Activated CD4-positive, alpha-beta T cell treated with anti-CD3 and anti-CD28 coated beads for 36 hours (primary cell): Measurements from ENCODE around the gene SIK1. TPM values are rescaled to one million over a fixed set of nuclear protein-coding genes. Genes with fewer than 3 reads are reported as not detected.
A peak's percentile ranks its signal among the peaks of the same experiment; 100 is the strongest.

Source experiments
- ATAC-seq: fragments of 200-7000 bp; cut with Tn5 transposase; one replicate; pipeline ENCODE4 v1.10.0; 2021; ENCODE audit warnings: mild to moderate bottlenecking, moderate library complexity
- CTCF ChIA-PET: fragments of 350-600 bp; sonication (Branson Sonifier 250); formaldehyde crosslinking; loops from one replicate; lab custom pipeline; 2021; ENCODE audit warnings: antibody characterized with exemption; lab: Charles Lee
- POLR2A ChIA-PET: fragments of 350-600 bp; sonication (Branson Sonifier 250); formaldehyde crosslinking; loops from one replicate; lab custom pipeline; 2021; ENCODE audit warnings: antibody characterized with exemption, inconsistent platforms; lab: Charles Lee
- DNase-seq: peaks from one replicate; pipeline ENCODE4 v3.0.0-alpha.2; 2020
- H3K27ac Mint-ChIP-seq: one replicate; pipeline ENCODE4 v1.8.0; 2021; ENCODE audit warnings: mixed read lengths
- H3K27me3 Mint-ChIP-seq: one replicate; pipeline ENCODE4 v1.8.0; 2021; ENCODE audit warnings: mixed read lengths
- H3K36me3 Mint-ChIP-seq: one replicate; pipeline ENCODE4 v1.8.0; 2021; ENCODE audit warnings: low read depth, mixed read lengths
- H3K4me1 Mint-ChIP-seq: one replicate; pipeline ENCODE4 v1.8.0; 2021; ENCODE audit warnings: mixed read lengths
- H3K4me3 Mint-ChIP-seq: one replicate; pipeline ENCODE4 v1.8.0; 2021; ENCODE audit warnings: mild to moderate bottlenecking, moderate library complexity, mixed read lengths
- H3K9me3 Mint-ChIP-seq: one replicate; pipeline ENCODE4 v1.8.0; 2021; ENCODE audit warnings: low read depth, mixed read lengths
- intact Hi-C, 2 experiments: fragments of 100-400 bp; cut with DNase I in 1 of 2; cut with micrococcal nuclease in 1 of 2; formaldehyde crosslinking; loops; one replicate each; pipeline versions ENCODE4 v1.14.2 to v1.15.1; 2022 to 2024; cut with DNase I, micrococcal nuclease
- total RNA-seq, 2 experiments: library from RNA; stranded (reverse); gene quantifications; one replicate each; pipeline ENCODE4 v1.2.3, GENCODE V29; 2021

Gene SIK1
- total RNA-seq, 2 experiments from 2014 or later: 6.4 to 9.6 TPM

DNA sequence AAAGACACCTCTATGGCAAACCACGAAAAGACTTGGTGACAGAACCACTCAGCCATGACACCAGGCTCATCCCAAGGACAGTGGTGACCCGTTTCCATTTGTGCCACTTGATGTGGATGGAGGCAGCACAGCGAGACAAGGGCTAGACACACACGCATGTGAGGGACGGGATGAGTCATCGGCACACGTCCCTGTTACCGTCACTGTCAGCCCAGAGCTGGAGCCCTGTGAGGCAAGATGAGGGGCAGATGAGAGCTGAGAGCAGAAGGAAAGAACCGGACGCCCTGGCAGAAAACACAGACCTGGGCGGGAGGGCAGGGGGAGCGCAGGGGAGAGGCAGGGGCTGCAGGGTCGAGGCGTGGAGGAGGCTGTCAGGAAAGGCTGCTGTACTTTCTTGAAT is 57.8 kb downstream of the SIK1 start:
- no peaks in the 10 kb centered on the region for H3K36me3 Mint-ChIP-seq
- intact Hi-C loops: no loop called here
- CTCF ChIA-PET: no interaction called here
- POLR2A ChIA-PET: no interaction called here
- no peaks in the 10 kb centered on the region for H3K27me3 Mint-ChIP-seq
- no peak overlapping the region for H3K27ac Mint-ChIP-seq
- H3K4me1 Mint-ChIP-seq: no peaks in the 10 kb centered on the region
- DNase-seq: no peak
- no peak for ATAC-seq
- H3K9me3 Mint-ChIP-seq: no peaks in the 10 kb centered on the region
- H3K4me3 Mint-ChIP-seq: no peak overlapping the region

DNA sequence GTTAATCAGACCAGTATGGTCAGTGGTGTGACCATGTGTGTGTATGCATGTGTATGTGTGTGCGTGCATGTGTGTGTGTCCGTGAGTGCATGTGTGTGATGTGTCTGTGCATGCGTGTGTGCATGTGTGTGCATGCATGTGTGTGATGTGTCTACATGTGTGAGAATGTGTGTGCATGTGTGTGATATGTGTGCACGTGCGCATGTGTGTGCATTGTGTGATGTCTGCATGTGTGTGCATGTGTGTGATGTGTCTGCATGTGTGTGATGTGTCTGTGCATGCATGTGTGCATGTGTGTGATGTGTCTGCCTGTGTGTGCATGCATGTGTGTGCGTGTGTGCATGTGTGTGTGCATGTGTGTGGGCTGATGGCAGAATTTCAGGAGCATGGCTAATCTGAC is 58.2 kb downstream of the SIK1 start:
- Mint-ChIP-seq H3K36me3 (no peaks in the 10 kb centered on the region), H3K9me3 (no peaks in the 10 kb centered on the region), H3K4me1 (no peaks in the 10 kb centered on the region), H3K4me3 (no peak overlapping the region), H3K27ac (no peak overlapping the region), H3K27me3 (no peaks in the 10 kb centered on the region)
- intact Hi-C loops: no loop called here
- CTCF ChIA-PET: no interaction called here
- ATAC-seq: no peak
- POLR2A ChIA-PET: no interaction called here
- DNase-seq: no peak

GRCh38 chr21:43367859-43368258 is 59.1 kb downstream of the SIK1 start:
- Mint-ChIP-seq H3K27me3 (no peaks in the 10 kb centered on the region), H3K4me1 (peaks cover 4% of the 10 kb centered on the region), H3K9me3 (no peaks in the 10 kb centered on the region), H3K4me3 (no peak overlapping the region), H3K27ac (no peak overlapping the region), H3K36me3 (no peaks in the 10 kb centered on the region)
- POLR2A ChIA-PET: no interaction called here
- CTCF ChIA-PET: no interaction called here
- intact Hi-C loops: no loop called here
- DNase-seq: no peak
- no peak for ATAC-seq

DNA sequence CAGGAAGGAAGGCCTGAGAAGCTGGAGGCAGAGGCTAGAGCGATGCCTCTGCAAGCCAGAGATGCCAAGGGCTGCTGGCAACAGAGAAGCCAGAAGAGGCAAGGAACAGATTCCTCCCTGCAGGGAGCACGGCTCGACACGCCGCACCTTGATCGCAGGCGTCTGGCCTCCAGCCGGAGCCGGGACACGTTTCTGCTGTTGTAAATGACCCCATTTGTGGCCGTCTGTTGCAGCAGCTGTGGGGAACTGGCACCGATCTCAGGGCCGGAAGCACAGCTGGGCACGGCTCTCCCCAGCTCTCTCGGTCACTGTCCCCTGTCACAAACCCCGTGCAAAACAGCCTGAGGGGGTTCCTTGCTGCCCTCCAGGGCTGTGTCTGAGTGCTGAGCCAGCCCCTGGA is 59.6 kb downstream of the SIK1 start:
- peaks cover 10% of the 10 kb centered on the region for H3K4me1 Mint-ChIP-seq
- ChIA-PET CTCF (no interaction called here), POLR2A (no interaction called here)
- no peak for DNase-seq
- H3K36me3 Mint-ChIP-seq: no peaks in the 10 kb centered on the region
- H3K9me3 Mint-ChIP-seq: no peaks in the 10 kb centered on the region
- ATAC-seq: no peak
- H3K27me3 Mint-ChIP-seq: no peaks in the 10 kb centered on the region
- H3K27ac Mint-ChIP-seq: no peak overlapping the region
- H3K4me3 Mint-ChIP-seq: no peak overlapping the region
- intact Hi-C loops: no loop called here

DNA sequence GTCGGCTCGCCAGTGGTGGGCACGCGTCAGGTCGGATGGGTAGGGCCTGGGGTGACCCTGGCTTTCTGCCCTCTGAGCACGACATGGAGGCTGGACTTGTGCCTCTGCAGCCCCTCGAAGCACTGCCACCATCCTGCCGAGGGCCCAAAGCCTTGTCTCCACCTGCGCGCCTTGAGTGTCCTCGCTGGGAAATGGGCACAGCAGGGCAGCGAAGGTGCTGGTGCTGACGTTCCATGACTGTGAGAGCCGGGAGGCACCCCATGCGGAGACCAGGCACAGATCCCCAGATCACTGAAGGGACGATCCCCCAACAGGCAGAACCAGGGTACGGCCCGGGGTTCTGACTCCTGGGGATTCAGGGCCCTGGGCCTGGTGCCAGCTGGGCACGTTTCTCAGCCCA is 60.3 kb downstream of the SIK1 start:
- Mint-ChIP-seq H3K36me3 (no peaks in the 10 kb centered on the region), H3K4me1 (peaks cover 12% of the 10 kb centered on the region), H3K9me3 (no peaks in the 10 kb centered on the region), H3K27me3 (no peaks in the 10 kb centered on the region), H3K27ac (no peak overlapping the region), H3K4me3 (no peak overlapping the region)
- ATAC-seq (no peak), DNase-seq (no peak)
- intact Hi-C loops: no loop called here
- ChIA-PET POLR2A (no interaction called here), CTCF (no interaction called here)

- intact Hi-C loops: no loop called here
- no peaks in the 10 kb centered on the region for H3K9me3 Mint-ChIP-seq
Measured at GRCh38 chr21:43365611-43366426, 61.1 kb downstream of the SIK1 start.

GRCh38 chr21:43364851-43365424 is 62.0 kb downstream of the SIK1 start:
- intact Hi-C loops: no loop called here
- POLR2A ChIA-PET: no interaction called here
- CTCF ChIA-PET: no interaction called here

More at GRCh38 chr21:43365611-43366426, 61.1 kb downstream of the SIK1 start:
- Mint-ChIP-seq H3K4me1 (peaks cover 20% of the 10 kb centered on the region), H3K36me3 (no peaks in the 10 kb centered on the region), H3K27ac (no peak overlapping the region), H3K4me3 (no peak overlapping the region), H3K27me3 (peaks cover 2% of the 10 kb centered on the region)
- ChIA-PET CTCF (no interaction called here), POLR2A (no interaction called here)
- DNase-seq (no peak), ATAC-seq (no peak)

More at GRCh38 chr21:43364851-43365424, 62.0 kb downstream of the SIK1 start:
- Mint-ChIP-seq H3K27ac (peak overlapping the region; percentile 67), H3K27me3 (peaks cover 2% of the 10 kb centered on the region), H3K9me3 (no peaks in the 10 kb centered on the region), H3K36me3 (no peaks in the 10 kb centered on the region), H3K4me1 (peaks cover 20% of the 10 kb centered on the region), H3K4me3 (no peak overlapping the region)
- DNase-seq (no peak), ATAC-seq (no peak)

Other genes with a start within 250 kb of the SIK1 start
- 1 to 10 TPM; 1.5 to 1.6 TPM for gene HSF2BP, start 232.4 kb upstream of the SIK1 start, total RNA-seq
- gene RRP1B, start 232.4 kb upstream of the SIK1 start, total RNA-seq: 10 to 100 TPM; 64.0 to 66.7 TPM